Hematopoietic multipotent progenitor cell treated with erythropoietin and hydrocortisone succinate and interleukin-3 and kit ligand, for 8 days (in vitro differentiated cells): ENCODE data around the gene TEX38.
"Not testable (repeated sequence)": the region's sequence is repeated elsewhere in the genome, so short reads cannot be mapped to it uniquely, and the experiment has no call there.

Source experiments
- DNase-seq: peaks from one replicate; pipeline ENCODE4 v3.0.0-alpha.2; 2015

The TEX38 gene

DNA sequence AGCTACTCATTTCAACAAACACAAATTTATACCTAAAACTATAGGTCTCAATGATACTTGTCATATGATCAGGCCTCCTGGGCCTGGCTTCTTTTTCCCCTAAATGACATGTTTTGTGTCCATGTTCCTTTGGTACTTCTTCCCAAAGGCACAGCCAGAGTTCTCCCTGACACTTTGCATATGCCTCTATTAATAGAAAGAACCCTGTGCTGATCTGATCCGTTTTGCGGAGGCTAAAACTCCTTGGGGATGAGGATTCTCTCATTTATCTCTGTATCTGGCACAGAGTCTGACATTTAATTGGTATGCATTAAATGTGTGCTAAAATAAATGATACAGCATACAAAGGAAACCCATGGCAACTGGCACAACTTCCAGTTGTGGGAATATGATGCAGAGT, 15.0 kb upstream of the TEX38 start:
- DNase-seq: no peak

DNA sequence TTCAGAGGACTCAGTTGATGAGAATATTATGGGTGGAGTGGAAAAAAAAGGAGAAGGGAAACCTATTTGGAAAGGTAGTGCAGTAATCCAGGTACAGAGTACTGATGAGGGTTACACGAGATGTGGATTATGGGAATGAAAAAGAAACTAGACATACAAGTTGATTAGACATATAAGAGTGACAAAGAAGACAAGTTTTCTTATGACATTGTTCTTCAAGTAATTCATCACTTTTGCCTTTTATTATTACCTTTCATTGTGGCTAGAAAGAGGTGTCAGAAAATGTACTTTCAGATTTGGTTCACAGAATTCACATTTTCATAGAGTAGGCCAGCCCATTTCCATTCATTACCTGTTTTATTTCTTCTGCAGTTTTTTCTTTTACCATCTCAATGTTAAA, 13.9 kb upstream of the TEX38 start:
- DNase-seq: no peak

DNA sequence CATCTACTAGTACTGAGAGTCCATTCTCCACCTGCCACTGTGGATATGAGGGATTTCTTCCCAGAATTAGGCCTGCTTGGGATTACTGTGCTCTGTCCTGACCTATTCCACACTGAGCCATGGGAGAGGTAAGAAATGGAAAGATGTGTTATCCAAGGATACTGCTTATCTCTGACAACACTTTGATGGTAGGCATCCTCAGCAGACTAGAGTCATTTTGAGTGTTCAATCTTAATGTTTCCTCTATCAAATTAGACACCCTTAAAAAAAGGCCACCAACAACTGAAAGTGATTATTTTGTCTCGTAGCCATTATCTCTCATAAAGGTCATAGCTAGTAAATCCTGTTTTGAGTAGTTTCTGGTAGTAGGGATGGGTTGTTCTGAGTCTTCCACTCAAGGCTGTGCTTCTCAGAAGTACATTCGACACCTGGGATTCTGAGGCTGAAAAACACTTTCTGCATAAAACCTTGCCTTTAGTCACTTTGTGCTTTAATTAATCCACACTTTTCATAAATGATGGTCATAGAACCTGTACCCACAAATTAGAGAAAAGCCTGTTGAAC, 12.3 kb upstream of the TEX38 start:
- no peak for DNase-seq

DNA sequence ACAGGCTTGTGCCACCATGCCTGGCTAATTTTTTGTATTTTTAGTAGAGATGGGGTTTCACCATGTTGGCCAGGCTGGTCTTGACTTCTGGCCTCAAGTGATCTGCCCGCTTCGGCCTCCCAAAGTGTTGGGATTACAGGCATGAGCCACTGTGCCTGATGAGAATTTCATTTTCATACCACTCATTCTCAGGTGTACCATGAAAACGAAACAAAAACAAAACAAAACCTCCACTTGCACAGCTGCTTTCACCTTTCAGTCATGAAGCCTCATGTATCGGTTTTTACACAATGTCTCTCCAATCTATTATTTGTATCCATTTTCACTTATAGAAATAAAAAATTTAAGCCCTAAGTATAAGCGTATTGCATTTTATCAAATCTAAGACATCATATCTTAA, 11.5 kb upstream of the TEX38 start:
- not testable (repeated sequence) for DNase-seq

DNA sequence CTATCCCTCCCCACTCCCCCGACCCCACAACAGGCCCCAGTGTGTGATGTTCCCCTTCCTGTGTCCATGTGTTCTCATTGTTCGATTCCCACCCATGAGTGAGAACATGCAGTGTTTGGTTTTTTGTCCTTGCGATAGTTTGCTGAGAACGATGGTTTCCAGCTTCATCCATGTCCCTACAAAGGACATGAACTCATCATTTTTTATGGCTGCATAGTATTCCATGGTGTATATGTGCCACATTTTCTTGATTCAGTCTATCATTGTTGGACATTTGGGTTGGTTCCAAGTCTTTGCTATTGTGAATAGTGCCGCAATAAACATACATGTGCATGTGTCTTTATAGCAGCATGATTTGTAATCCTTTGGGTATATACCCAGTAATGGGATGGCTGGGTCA, 8.7 kb upstream of the TEX38 start:
- not testable (repeated sequence) for DNase-seq

DNA sequence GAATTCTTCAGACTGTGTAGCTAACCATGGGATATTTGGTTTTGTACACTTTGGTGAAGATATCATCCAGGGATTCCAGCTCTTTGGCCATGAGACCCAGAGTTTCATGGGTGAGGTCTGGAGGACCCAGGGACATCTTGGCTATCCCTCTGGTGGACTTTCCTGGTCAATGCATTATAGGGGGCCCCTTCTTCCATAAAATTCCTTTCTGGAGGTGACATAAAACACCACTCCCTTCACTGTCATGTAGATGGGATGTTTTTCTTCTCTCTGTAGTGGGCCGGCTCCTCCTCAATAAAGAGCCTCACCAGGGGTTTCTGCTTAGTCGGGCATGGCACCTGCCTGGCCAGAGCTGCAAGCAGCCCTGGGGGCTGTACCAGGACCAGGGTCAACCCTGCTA, 5.7 kb upstream of the TEX38 start:
- no peak for DNase-seq

DNA sequence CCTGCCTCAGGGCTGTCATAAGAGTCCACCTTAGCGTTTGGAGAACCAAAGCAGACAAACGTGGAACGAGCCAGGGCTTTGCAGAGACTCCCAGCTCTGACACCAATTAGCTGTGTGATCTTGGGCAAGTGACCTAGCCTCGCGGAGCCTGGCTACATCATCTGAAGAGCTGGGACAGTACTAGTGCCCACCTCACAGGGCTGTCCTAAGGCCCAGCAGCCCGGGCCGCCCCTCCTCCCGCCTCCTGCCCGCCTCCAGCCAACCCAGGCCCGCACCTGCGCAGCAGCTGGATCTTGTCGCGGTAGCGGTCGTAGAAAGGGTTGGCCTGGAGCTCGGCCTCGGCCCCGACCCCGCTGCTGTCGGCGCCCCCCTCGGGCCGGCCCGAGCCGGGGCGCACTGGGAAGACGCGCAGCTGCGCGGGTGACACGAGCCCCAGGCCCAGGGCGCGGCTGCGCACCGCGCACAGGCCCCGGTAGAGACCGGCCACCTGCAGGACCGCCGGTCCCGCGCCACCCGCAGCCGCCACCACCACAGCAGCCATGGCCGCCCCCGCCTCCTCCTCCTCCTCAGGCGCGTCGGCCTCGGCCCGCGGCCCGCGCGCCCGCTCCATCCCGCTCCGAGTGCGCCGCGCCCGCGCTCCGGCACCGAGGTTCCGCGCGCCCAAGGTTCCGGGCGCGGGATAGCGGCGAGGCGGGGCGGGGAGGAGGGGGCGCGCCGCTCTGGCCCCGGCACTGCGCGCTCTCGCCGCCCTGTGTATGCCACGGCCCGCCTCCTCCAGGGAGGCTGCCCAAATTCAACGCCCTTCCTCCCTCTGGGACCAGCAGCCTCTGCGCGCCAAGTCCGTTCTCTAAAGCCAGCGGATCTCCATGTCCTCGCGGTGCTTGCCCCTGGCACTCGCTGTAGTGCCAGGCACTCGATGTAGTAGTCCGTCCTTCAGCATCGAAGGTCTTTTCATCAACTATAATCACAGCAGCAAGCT, 3.6 kb upstream of the TEX38 start, which contains the start of gene ATPAF1:
ATPAF1 (minus strand) TSS at position 583 of the 979 bp plus-strand sequence; CDS start at position 541, 42 bp downstream.
- DNase-seq: peak; percentile 86

DNA sequence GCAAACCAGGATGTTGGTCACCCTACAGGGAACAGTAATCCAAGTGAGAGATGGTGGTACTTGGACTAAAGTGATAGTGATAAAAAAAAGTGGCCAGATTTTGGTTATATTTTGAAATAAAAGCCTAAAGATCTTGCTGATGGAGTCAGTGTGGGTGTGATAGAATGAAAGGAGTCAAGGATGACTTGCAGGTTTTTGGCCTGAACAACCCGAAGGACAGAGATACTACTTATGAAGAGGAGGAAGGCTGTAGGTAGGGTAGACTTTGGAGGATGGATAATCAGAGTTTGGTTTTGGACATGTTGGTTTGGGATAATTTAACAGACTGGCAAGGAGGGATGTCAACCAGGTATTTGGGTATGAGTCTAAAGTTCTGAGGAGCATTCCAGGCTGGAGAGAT, 1.5 kb upstream of the TEX38 start:
- DNase-seq: no peak

DNA sequence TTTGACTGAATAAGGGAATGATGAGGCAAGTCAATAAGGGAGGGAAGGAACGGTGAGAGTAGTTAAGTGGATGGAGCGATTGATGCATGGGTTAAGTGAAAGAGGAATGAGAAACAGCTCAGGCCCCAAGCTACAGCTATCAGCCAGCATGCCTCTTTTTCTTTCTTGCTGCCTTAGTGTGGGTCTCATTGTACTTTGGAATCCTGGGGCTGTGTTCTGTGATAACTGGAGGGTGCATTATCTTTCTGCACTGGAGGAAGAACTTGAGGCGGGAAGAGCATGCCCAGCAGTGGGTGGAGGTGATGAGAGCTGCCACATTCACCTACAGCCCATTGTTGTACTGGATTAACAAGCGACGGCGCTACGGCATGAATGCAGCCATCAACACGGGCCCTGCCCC, 1.0 kb downstream of the TEX38 start:
- DNase-seq: peak; percentile 70

DNA sequence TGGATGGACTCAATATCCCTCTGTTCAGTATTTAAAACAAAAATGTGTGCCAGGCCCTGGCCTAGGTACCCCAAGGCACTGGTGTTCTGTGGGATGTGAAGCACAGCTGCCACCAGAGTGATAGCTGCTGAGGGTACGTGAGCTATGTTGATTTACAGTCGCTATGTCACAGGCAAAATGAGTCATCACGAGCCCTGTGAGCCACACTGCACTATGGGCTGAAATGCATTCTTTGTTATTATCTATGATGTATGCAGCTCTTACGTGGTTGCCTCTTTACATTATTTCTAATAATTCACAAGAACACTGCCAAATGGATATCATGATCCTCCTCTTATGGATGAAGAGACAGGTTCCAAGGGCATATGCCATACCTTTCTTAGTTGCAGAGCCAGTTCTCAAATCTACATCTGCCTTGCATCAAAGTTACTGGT, 2.1 kb downstream of the TEX38 start:
- DNase-seq: peak; percentile 86

DNA sequence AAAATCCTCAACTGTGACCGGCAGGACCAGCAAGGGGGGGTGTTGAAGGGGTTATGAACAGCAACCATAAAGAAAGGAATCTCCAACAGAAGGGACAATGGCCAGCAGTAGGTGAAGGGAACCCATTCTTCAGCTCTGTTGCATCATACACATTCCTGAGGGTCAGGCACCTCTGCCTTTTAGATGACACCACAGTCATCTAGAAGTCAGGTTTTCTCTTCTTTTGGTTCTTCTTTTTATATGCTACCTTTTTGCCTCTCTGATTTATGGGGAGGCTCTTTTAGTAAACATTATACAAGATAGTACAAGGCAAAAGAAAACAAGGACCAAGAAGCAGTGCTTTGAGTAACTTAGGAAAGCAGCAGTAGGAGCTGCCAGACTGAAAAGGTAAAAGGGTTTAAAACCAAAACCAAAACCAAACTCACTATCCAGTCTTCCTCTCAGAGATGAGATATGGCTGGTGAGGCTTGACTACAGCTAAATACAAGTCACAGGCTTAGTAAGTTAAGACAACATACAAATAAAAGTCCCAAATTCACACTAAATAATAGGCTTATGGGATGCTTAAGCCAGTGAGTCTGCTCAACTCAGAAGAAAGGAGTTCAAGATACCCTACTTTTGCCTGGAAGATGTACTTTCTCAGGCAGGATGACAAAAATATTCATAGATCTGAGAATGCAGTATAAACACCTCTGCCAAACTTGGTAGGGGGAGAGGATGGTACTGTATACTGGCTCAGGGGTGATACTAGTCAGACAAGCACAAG, 4.1 kb downstream of the TEX38 start:
- DNase-seq: no peak

DNA sequence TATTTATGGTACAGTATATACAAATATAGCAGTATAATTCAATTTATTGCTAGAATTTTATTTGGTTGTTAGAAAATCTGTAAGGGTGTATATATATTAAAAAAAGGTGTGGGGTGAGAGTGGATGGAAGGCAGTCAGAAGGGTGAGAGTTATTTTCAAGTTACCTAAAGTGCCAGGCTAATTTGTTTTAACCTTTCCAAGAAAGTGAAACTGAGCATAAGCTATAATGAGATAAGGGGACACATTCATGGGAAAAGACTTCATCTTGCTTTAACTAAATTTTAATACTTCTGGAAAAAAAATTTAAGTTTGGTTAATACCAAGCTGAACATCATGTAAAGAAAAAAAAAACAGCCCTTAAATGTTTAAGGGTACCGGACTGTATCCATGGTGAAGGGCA, 4.9 kb downstream of the TEX38 start:
- DNase-seq: no peak

DNA sequence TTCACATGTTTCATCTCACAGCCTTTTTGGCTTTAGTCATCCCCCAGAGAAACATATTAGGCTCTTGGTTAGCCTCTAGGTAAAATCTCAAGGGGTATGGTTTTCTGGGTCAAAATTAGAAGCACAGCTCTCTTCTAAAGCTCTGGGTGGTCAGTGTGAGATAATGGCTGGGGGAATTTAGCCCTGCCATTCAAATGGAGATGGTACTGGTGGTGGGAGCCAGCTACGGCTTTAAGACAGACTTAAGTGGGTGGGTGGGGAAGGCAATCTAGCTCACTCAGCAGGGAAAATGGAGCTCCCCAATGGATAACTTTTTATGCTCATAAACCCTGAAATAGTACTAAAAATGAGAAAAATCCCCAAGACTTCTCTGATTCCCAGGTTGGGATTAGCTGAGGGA, 5.7 kb downstream of the TEX38 start:
- no peak for DNase-seq

DNA sequence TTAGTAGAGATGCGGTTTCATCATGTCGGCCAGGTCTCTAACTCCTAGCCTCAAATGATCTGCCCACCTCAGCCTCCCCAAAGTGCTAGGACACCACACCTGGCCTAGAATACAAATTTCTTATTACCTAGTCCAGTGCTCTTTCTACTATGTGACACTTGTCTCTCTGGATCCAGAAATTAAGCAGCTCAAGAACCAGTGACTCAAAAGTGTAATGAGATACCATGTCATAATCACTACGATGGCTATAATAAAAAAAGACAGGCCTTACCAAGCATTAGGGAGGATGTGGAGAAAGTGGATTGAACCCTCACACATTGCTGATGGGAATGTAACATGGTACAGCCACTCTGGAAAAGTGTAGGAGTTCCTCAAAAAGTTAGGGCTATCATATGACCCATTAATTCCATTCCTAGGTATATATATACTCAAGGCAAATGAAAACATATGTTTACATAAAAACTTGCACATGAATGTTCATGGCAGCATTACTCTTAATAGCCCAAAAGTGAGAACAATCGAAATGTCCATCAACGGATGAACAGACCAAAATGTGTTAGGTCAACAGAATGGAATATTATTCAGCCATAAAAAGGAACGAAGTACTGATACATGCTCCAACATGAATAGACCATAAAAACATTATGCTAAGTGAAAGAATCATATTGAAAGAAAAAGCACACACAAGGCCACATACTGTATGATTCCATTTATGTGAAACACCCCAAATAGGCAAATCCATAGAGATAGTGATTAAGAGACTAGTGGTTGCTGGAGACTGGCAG, 8.3 kb downstream of the TEX38 start:
- DNase-seq: no peak

DNA sequence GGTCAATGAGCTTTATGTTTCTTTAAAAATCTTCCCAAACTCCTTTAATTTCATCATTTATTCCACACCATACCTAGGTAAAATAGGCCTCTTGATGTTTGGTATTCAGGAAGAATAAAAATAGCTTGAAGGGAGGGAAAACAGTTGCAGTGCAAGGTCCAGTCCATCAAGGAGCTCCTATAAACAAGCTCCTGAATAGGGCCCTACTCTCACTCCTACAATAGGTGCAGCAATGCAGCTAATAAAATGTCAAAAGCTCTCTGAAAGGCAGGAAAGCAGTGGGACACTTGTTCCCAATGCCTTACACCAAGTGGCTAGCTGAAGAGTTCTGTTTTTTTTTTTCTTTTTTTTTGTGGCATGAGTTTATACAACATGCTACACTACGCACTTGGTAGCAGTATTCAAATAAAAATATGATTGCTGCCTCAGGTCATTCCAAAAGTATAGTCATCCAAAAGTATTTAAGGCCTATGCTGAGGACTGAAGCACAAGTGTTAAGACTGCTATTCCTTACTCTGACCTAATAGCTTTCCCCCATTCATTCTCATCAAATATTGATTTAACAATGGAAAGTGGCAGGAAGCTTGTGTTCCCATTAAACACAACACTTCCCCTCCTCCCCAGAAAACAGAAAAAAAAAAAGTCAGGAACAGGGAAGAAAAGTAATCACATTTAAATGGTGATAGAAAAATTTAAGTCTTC, 9.8 kb downstream of the TEX38 start:
- DNase-seq: no peak

DNA sequence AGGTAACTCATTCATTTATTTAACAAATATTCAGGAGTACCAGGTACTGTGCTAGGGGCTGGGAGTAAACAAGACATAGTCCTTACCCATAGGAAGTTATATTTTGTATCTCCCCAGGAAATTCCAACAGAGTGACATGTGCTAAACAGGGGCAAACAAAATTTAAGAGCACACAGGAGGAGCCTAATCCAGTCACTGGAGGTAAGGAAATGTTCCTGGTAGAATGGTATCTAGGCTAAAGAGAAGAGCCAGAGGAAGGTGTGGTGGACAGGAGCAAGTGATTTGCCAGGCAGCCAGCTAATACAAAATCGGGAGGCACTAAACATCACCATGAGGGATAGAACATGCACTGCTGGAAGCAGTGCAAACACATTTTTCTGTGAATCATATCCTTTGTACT, 10.4 kb downstream of the TEX38 start:
- DNase-seq: no peak

DNA sequence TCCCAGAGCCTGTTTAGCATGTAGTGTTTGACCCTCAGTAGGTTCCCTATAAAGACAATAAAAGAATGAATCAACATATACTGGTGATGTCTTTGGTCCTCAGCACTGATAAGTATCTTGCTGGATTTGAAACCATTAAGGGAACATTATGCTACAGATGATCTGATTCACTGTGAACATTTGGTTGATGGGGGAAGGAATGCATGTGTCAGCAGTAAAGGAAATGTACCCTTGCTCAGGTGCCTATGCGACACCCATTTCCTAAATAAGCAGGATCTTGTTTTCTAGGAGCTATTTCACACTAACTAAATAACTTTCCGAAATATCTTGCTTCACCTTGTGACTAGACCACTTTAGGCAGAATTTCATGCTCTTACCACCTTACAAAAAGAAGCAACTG, 13.0 kb downstream of the TEX38 start:
- DNase-seq: no peak

DNA sequence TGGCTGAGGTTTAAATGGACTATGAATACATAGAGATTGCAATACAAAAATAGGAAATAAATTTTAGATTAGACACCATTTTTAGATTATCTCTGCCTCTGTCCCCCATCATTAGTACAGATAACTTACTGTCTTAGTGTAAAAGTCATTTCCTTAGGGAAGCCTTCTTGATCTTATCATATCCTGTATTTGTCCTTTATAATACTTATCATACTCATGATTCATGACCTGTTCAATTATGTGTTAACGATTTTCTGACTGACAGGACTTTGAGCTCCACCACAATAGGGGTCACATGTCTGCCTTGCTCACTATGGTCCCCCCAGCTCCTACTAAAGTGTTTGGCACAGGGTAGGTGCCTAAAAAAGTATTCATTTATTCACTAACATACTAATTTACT, 14.6 kb downstream of the TEX38 start:
- DNase-seq: no peak

DNA sequence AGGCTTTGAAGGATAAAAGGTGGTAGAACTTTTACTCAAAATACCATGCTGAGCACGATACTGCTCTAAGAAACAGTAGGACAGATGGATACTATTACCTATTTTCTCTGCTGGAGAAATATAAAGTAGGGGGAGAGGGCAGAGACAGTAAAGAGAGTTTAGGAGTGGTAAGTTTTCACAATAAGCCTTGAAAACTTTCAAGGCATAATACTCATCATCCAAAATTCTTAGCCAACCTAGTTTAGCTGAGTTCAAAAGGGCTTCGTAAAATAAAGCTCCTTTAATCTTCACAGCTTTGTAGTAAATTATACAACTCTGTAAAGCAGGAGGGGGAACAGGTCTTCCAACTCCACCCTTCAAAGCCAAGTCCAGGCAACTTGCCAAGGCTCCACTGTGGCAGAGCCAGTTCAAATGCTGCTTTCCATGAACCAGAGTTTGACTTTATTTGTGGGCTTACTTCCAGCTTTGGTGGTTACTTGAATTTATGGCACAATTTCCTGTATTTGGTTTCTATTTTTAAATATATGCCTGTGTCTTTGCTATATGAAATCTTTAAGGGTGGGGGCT, 15.5 kb downstream of the TEX38 start:
- DNase-seq: peak; percentile 83

DNA sequence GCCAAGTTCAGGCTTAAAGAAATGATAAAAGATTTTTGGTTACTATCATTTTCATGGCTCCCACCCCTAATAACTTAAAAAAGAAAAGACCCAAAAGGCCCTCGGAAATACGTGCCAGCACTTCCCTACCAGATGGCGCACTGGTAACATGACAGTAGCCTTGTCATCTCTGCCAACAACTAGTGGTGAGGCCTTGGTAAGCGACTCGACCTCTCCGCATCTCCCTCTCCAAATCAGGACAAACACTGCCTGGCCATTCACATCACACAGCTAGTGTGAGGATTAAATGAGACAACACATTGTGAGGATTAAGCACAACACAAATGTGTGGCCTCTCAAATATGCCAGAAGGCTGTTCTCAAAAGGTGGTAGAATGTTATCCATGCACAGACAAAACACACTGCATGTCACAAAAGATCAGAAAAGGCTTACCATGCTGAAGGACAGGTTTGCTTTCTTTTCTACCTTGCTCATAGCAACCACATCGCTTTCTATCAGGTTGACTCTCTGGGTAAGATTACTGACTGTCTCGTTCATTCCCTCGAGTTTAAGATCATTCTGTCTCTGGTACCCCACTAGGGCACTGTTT, 16.4 kb downstream of the TEX38 start:
- DNase-seq: no peak

DNA sequence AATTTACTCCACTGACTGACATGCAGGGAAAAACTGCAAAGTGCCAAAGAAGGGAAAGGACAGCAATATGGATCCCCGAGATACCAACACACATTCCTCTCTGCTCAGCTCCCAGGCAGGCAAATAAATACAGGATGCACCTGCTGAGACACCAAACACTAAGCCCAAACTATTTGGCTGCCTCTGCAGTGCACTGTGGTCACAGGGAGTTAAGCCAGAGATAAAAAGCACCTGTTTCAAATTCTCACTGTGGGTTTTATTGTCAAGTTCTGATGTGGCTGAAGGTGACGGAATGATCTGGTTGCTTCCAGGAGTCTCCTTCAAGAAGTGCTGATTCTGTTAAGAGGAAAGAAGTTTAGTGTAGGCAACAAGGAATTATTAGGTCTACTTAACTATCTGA, 17.7 kb downstream of the TEX38 start:
- DNase-seq: no peak
